Activated CD8-positive, alpha-beta T cell treated with anti-CD3 and anti-CD28 coated beads for 36 hours (primary cell): ENCODE measurements around the gene MEF2D. TPM values are rescaled to one million over a fixed set of nuclear protein-coding genes. Genes with fewer than 3 reads are reported as not detected.

Experiments used
- ATAC-seq: fragments of 200-7000 bp; cut with Tn5 transposase; one replicate; pipeline ENCODE4 v1.10.0; 2021; ENCODE audit warnings: mild to moderate bottlenecking, moderate library complexity
- CTCF ChIA-PET: fragments of 350-600 bp; sonication (Branson Sonifier 250); formaldehyde crosslinking; loops from one replicate; lab custom pipeline; 2021; ENCODE audit warnings: antibody characterized with exemption; lab: Charles Lee
- POLR2A ChIA-PET: fragments of 350-600 bp; sonication (Branson Sonifier 250); formaldehyde crosslinking; loops from one replicate; lab custom pipeline; 2021; ENCODE audit warnings: antibody characterized with exemption; lab: Charles Lee
- DNase-seq: peaks from one replicate; pipeline ENCODE4 v3.0.0-alpha.2; 2020
- H3K27ac Mint-ChIP-seq: one replicate; pipeline ENCODE4 v1.8.0; 2021; ENCODE audit warnings: mild to moderate bottlenecking, mixed read lengths
- H3K27me3 Mint-ChIP-seq: one replicate; pipeline ENCODE4 v1.8.0; 2021; ENCODE audit warnings: mixed read lengths
- H3K36me3 Mint-ChIP-seq: one replicate; pipeline ENCODE4 v1.8.0; 2021; ENCODE audit warnings: low read depth, mixed read lengths
- H3K4me1 Mint-ChIP-seq: one replicate; pipeline ENCODE4 v1.8.0; 2021; ENCODE audit warnings: low read depth, mixed read lengths
- H3K4me3 Mint-ChIP-seq: one replicate; pipeline ENCODE4 v1.8.0; 2021; ENCODE audit warnings: mild to moderate bottlenecking, moderate library complexity, mixed read lengths
- H3K9me3 Mint-ChIP-seq: one replicate; pipeline ENCODE4 v1.8.0; 2021; ENCODE audit warnings: mixed read lengths
- intact Hi-C: fragments of 100-400 bp; cut with micrococcal nuclease; formaldehyde crosslinking; loops from one replicate; pipeline ENCODE4 v1.10.0; 2022
- total RNA-seq, 2 experiments: library from RNA; stranded (reverse); gene quantifications; one replicate each; pipeline ENCODE4 v1.2.3, GENCODE V29; 2021
- TF ChIP-seq, protein P1 (sequence below): fragments of 200-600 bp; IDR thresholded peaks from one replicate; pipeline ENCODE4 v1.8.0; 2022; ENCODE audit warnings: antibody characterized with exemption, mild to moderate bottlenecking

MEF2D gene
- total RNA-seq, 2 experiments from 2014 or later = 35.3 to 35.8 TPM

DNA sequence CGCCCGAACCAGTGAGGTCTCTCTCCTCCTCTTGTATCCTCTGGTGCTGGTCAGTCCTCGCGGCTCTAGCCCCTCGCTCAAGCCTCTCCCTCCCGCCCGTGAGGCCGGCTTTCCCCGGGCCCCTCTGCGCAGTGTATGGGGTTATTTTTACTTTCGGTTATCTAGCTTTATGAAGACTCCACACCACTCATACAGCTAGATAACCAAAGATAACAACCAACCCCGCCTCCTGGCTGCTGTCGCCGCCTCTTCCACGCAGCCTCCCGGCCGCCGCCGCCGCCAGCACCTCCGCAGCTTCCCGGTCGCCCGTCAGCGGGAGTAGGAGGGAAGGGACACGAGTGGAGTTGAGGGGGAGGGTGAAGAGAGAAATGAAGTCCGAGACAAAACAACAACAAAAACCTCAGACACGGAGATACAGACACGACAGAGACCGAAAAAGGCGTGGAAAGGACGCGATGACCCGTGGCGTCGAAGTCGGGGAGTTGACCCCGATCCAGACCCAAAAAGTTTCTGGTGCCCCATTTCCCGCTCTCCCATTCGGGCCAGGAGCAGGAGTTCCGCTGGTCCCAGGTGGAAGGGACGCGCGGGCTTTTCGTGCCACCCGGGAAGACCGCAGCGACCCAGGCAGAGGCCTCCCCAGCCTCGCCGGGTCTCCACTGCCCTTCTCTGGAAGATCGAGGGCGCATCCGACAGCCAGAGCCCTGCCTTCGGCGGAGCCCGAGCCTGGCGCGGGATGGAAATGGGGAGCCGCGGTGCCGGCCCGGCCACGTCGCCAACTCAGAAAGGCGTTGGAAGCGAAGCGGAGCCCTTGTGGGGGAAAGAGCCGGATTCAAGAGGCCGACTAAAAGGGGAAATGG lies 80.1 kb downstream of the MEF2D start:
- ChIA-PET CTCF (interaction anchor here (0.7 to 7.5 kb wide), 13 partner anchors 10 to 181 kb away, joined by 3 to 113 read pairs (median 4); partner anchors contain the start of gene GPATCH4), POLR2A (interaction anchor here (0.6 to 2.8 kb wide), 5 partner anchors 10 to 43 kb away, joined by 3 to 7 read pairs (median 4); no protein-coding TSS in a partner anchor)
- TF ChIP-seq, protein P1, sequence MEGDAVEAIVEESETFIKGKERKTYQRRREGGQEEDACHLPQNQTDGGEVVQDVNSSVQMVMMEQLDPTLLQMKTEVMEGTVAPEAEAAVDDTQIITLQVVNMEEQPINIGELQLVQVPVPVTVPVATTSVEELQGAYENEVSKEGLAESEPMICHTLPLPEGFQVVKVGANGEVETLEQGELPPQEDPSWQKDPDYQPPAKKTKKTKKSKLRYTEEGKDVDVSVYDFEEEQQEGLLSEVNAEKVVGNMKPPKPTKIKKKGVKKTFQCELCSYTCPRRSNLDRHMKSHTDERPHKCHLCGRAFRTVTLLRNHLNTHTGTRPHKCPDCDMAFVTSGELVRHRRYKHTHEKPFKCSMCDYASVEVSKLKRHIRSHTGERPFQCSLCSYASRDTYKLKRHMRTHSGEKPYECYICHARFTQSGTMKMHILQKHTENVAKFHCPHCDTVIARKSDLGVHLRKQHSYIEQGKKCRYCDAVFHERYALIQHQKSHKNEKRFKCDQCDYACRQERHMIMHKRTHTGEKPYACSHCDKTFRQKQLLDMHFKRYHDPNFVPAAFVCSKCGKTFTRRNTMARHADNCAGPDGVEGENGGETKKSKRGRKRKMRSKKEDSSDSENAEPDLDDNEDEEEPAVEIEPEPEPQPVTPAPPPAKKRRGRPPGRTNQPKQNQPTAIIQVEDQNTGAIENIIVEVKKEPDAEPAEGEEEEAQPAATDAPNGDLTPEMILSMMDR = no peak
- peak overlapping the region; percentile 72 for H3K4me3 Mint-ChIP-seq
- intact Hi-C loops = no loop called here
- H3K9me3 Mint-ChIP-seq = no peaks in the 10 kb centered on the region
- DNase-seq = peak; percentile 47
- H3K27ac Mint-ChIP-seq = peak overlapping the region; percentile 62
- H3K4me1 Mint-ChIP-seq = peaks cover 18% of the 10 kb centered on the region
- ATAC-seq = peak; percentile 68
- H3K27me3 Mint-ChIP-seq = peaks cover 68% of the 10 kb centered on the region
- H3K36me3 Mint-ChIP-seq = no peaks in the 10 kb centered on the region

DNA sequence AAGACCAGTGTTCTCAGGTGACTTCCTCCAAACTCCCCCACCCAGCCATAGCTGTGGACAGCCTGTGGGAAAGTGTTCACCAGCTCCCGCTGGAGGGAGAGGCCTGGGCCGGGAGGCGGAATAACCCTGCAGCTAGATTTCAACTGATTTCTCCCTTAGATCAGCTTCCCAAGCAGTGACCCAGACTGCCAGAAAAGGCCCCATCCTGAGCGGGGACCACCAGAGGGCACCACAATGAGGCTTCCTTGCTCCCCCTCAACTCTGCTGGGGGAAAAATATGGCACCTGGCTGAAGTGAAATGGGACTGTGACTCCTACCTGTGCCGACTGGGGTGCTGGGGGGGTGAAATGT lies 80.7 kb downstream of the MEF2D start:
- H3K27ac Mint-ChIP-seq = no peak overlapping the region
- POLR2A ChIA-PET = interaction anchor here (0.7 to 2.8 kb wide), 4 partner anchors 10 to 42 kb away, joined by 3 to 7 read pairs (median 6); no protein-coding TSS in a partner anchor

DNA sequence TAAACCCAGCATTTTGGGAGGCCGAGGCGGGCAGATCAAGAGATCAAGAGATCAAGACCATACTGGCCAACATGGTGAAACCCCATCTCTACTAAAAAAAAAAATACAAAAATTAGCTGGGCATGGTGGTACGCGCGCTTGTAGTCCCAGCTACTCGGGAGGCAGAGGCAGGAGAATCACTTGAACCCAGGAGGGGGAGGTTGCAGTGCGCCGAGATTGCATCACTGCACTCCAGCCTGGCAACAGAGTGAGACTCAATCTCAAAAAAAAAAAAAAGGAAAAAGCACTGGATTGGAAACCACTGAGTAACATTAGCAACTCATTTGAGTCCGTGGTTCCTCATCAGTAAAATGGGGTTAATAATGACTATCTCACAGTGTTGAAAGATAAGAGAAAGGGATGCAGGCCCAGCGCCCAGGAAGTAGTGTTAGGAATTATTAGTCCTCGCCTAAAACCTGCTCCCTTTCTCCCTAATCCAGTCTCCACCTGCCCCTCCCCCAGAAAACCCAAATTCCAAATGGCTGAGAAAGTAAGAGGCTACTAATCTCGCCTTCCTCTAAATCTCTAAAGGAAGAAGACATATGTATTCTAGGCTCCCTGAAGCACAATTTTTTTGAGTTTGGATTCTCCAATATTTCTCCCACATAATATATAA lies 82.0 kb downstream of the MEF2D start:
- Mint-ChIP-seq H3K27ac (no peak overlapping the region), H3K4me1 (peaks cover 18% of the 10 kb centered on the region), H3K9me3 (no peaks in the 10 kb centered on the region), H3K36me3 (no peaks in the 10 kb centered on the region), H3K4me3 (no peak overlapping the region), H3K27me3 (peaks cover 63% of the 10 kb centered on the region)
- POLR2A ChIA-PET = interaction anchor here (2.3 to 2.8 kb wide), 2 partner anchors 11 to 32 kb away, joined by 7 read pairs; no protein-coding TSS in a partner anchor
- DNase-seq (no peak), ATAC-seq (no peak)
- TF ChIP-seq, protein P1 = no peak
- CTCF ChIA-PET = interaction anchor here (1.0 to 7.5 kb wide), 12 partner anchors 8 to 183 kb away, joined by 3 to 113 read pairs (median 4); partner anchors contain the start of gene GPATCH4
- intact Hi-C loops = no loop called here

More for the DNA sequence above, 80.7 kb downstream of the MEF2D start:
- peak; percentile 65 for DNase-seq
- H3K36me3 Mint-ChIP-seq = no peaks in the 10 kb centered on the region
- intact Hi-C loops = no loop called here
- H3K9me3 Mint-ChIP-seq = no peaks in the 10 kb centered on the region
- peak; percentile 46 for ATAC-seq
- TF ChIP-seq, protein P1 = no peak
- H3K27me3 Mint-ChIP-seq = peaks cover 67% of the 10 kb centered on the region
- H3K4me1 Mint-ChIP-seq = peaks cover 18% of the 10 kb centered on the region
- CTCF ChIA-PET = interaction anchor here (0.7 to 7.5 kb wide), 16 partner anchors 9 to 181 kb away, joined by 3 to 113 read pairs (median 4); partner anchors contain the start of gene GPATCH4
- H3K4me3 Mint-ChIP-seq = peak overlapping the region; percentile 72

DNA sequence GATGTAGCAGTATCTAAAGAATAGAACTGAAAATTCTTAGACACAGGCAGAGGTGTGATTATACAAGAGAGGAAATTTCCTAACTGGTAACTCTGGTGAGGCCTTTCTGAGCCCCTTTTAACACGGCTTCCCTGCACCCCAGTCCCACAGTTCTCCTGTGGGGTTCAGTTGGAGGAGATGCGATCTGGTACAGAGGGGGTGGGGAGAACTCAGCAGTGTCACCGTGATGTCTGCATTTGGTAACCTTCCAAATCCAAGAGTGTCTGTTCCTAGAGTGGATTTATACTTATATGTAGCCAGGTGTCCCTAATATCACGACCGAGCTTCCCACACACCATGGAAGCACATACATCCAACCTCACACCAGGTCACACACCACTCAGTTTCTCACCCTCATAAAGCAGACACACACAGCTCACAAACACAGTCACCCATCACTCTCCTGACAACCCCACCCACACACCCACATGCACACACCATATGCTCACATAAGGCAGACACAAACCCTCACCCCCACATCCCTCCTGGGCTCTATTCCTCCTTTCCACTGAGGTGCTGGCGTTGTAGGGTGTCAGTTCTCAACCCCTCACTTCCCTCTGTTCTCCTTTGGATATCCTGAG lies 83.1 kb downstream of the MEF2D start:
- H3K36me3 Mint-ChIP-seq = no peaks in the 10 kb centered on the region
- peaks cover 53% of the 10 kb centered on the region for H3K27me3 Mint-ChIP-seq

More for the DNA sequence above, 83.1 kb downstream of the MEF2D start:
- H3K4me3 Mint-ChIP-seq = no peak overlapping the region
- ChIA-PET POLR2A (interaction anchor here (0.6 to 2.8 kb wide), 2 partner anchors 28 to 31 kb away, joined by 3 to 7 read pairs; no protein-coding TSS in a partner anchor), CTCF (interaction anchor here (1.6 to 7.5 kb wide), 3 partner anchors 12 to 33 kb away, joined by 6 to 113 read pairs (median 57); no protein-coding TSS in a partner anchor)
- peaks cover 18% of the 10 kb centered on the region for H3K4me1 Mint-ChIP-seq
- intact Hi-C loops = no loop called here
- no peak overlapping the region for H3K27ac Mint-ChIP-seq
- DNase-seq (no peak), ATAC-seq (no peak)
- TF ChIP-seq, protein P1 = no peak
- H3K9me3 Mint-ChIP-seq = no peaks in the 10 kb centered on the region
